HUDEP-2 (cell line): ENCODE data around the gene TMEM185A.
A peak's percentile ranks its signal among the peaks of the same experiment; 100 is the strongest.
"Not testable (repeated sequence)": the region's sequence is repeated elsewhere in the genome, so short reads cannot be mapped to it uniquely, and the experiment has no call there.

Experiments used
- DNase-seq, 76 experiments: peaks; one replicate each; lab custom pipeline; 2025; ENCODE audit not compliant: unreplicated experiment in 76 of 76; lab: John Stamatoyannopoulos, UW

TMEM185A gene

DNA sequence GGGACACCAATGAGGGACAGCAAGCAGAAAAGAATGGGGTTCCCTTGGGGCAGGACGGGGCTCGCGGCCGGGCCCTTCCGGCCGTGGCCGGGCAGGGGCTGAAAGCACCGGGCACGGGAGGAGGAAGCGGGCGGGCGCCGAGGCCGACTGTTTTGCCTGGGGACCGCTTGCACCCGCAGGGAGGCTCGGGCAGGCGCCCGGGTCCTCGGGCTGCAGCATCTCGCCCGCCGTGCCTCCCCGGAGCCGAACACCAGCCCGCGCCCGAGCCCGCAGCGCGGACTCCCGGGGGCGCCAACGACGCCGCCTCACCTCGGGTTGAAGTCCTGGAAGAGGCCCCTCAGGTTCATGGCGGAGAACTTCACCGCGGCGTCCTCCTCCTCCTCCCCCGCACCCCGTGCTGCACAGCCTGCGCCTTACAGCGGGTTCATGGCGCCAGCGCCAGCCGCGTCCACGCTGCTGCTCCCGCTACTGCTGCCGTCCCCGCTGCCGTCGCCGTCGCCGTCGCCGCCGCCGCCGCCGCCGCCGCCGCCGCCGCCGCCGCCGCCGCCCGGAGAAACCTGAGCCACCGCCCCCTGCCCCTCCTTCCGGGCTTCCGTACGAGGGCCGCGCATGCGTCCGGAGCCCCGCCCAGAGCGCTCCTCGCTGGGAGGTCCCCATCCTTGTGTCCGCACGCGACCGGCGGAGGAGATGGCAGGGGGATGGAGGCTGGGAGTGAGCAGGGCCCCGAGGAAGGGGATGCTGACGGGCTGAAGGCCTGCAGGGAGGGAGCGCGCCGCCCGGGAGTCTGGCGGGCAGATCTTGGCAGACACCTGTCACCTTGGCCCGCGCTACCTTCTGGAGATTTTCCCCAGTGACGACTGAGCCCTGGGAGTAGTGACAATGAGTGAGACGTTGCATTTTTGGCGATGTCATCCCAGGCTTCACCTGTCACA is at the start of gene TMEM185A:
Gene TMEM185A (minus strand): TSS at position 559 of the 932 bp plus-strand sequence. CDS start 212 bp downstream, at position 347.
- DNase-seq, result peak in 49 of 76 experiments; percentile 0 to 46 (median 16)

DNA sequence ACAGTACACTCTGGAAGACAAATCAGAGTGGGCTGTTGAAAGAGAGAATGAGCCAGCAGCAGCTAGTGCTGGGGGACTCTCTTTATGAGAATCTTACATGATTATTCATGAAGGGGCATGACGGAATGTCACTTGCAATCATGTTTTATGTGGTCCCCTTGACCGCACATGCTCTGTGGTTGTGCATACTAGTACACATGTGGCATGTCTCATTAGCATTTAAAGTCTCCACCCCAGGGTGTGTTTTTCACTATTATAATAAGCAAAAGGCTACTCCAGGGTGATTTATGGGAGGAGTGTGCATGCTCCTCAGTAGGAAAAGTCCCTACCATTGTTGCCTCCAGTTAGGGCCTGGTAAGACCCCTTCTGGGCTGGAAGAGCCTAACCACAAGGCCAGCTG is 49.6 kb upstream of the TMEM185A start:
- DNase-seq, result no peak

DNA sequence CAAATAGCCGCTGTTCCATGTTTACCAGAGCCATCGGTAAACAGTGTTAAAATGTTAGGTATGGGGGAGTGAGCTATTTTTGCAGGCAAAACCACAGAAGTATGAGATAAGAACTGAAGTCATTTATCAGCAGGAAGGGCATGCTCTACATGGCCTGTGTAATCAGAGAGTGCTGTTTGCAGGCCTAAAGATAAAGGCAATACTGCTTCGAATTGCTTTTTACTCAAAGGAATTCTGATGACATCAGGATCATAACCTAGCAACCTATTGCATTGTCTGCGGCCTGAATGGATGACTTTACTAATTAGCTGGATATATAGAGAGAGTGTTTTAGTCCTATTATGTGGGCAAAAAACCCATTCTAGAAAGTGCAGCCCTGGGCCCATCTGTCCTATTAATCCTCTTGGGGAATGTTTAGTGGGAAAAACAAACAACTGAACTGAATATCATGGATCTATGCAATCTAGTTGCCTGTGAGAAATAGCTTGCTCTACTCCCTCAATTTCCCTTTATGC is 47.6 kb upstream of the TMEM185A start:
- DNase-seq, result not testable (repeated sequence)

DNA sequence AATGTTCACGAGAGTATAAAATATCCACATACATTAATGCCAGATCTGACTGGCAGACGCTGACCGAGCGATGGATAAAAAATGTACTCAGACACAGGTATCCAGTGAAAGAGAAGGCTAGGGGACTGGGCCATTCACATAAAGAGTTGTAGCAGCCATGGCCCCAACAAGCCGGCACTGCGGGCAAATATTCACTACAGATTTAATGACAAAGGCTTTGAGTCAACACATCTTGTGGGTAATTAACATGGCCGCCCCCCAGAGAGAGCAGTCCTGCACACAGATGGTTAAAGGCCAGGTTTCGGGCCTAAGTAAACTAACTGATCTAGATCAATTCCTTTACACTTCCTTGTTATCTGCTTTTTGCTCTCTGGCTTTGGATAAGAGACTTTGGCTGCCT is 44.0 kb upstream of the TMEM185A start:
- not testable (repeated sequence) for DNase-seq

DNA sequence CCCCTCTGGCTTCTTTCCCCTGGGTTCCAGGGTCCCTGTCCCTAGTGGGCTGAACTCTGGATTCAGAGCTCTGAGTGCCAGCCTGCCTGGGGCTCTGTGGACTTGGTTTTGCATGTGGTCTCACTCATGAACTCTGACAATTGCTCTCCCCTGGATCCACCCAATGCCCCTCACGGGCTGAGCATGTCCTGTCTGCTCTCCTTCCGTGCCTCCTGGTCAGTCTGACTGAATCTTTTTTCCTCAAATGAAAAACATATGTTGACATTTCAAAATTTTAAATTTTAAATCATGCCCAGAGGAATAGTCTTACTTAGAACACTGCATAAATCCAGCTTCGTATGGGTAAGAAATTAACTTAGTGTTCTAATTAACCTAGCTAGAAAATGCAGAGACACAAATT is 43.5 kb upstream of the TMEM185A start:
- DNase-seq, result not testable (repeated sequence)

DNA sequence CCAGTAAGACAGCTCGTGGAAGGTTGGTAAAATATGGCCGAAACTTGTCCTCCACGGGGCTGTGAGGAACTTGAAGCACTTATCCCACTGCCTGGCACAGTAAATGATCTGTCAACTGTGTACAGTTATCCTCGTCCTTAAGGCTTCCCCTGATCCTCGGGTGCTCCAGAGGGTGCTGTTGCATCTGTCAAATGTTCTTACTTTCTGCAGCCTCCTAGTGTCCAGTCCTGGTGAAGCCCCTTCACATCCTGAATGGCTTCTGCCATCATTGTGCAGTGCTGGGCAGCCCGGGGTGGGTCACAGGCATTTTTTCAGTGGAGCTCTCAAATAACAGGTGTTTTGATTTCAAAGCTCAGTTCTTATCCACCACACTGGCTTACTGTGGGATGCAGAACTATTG is 29.0 kb upstream of the TMEM185A start:
- DNase-seq, result not testable (repeated sequence)

DNA sequence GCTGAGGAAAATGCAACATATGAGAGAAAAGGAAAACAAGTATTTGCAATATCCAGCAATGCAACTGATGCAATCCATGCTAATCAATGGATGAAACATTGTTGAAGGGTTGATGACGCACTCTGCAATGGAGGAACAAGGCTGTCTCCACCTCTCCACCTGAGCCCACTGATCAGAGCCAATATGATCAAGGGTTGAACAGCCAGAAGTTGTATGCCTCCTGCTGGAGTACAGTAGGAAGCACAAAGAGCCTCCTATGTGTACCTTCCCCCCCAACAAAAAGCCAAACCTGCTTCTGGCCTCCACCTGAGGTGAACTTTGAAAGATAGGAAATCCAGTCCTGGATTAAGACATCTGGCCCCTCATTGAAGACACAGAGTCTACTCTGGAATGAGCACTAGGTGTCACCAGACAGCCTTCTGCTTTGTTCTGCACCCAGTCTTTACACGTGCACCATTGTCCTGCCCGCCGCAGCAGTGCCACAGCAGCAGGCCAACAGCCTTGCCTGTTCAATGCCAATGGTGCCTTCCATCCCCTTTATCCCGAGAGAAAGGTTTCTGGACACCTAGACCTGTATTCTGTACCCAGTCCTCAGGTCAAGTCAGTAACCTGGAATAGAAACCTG is 24.8 kb upstream of the TMEM185A start:
- DNase-seq, result not testable (repeated sequence)

DNA sequence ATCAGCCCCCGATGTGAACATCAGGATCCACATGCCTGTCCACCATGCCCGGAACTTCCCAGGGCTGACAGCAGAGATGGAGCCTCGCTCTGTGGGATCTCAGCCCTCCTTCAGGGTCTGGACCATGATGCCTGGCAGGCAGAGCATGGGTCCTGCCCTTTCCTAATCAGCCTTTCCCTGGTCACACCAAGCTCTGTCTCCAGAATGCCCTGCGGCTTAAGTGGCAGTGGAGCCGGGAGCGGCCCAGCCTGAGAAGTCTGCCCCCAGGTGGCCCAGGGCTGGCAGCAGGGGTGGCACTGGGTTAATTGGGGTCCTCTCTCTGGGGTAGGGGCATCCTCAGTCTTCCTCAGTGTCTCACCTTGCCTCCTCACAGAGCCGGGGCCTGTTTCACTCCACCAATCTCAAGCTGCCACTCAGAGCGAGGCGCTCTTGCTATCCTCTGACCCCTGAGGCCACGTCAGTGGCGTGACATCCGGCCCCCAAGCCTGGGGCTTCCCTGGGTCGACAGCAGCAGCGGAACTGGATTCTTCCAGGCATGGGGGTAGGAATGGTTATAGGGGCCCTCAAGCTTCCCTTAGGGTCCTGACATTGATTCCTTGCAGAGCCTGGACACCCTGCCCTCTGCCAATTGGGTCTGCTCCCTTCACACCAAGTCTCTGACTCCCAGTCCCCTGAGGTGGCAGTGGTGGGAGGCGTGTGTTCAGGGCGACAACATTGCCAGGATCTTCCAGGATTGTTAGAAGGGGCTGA is 20.8 kb upstream of the TMEM185A start:
- DNase-seq, result no peak

DNA sequence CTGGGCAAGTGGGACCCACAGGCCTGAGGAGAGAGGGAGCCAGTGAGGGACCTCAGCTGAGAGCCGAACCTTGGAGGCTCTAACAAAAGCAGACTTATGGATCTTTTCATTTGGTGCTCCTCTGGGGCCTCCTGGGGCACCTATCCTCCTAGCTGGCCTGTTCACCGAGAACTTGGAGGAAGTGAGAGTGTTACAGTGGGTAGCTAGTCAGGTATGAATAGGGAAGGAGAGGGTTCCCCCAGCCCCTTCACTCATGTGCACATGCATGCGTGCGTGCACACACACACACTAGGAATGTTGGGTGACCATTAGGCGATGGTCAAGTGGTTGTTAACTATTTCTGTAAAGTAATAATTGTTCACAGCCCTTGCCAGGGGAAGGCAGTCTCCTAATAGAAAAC is 18.6 kb upstream of the TMEM185A start:
- no peak for DNase-seq

DNA sequence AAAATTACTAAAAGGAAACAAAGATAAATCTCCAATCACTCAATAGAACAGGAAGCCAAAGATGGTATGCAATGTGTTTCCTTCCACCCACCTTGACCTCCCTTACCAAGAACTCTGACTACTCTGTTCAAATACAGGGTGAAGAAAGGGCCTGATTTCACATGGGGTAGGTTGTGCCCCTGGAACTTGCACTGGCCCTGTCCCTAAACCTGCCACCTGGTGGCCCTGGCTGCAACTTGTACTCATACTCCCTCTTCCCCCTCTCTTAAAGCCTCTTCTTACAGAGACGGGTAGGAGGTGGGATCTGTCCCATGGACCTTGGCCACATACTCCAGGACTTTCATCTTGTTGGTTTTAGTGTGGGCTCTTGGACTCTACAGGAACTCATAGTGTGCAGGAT is 17.3 kb upstream of the TMEM185A start:
- no peak for DNase-seq

DNA sequence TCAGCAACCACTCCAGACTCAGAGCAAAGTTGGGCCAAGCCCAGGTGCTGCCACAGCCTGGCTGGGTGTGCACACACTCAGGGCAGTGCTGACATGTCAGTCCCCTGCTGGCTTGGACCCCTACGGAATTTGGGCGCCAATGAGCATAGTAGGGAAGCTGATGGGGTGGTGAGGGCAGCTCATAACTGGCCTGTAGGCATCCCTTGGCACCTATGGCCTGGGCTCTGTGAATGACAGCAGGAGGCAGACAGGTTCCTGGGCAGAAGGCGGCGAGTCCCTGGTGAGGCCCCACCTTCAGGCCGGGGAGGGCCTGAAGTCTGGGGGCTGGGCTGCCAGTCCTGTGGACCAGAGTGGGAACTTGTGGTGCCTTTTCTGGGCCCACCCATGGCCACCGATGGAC is 15.9 kb upstream of the TMEM185A start:
- DNase-seq, result no peak

DNA sequence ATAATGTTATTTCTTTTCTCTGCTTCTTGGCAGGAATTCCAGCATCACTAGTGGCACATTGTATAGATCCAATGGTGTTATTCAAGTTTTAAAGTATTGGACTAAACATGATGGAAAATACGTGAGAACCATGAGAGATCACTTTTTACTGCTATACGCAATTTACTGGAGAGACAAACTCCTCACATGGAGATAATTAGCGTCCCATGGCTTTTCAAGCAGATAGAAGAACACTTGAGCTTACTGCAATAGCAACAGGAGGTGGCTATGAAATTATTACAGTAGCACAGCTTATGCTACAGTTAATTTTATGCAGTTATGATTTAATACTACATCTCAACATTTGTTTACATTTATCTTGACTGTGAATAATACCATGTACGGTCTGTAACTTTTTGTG is 11.9 kb upstream of the TMEM185A start:
- no peak for DNase-seq

DNA sequence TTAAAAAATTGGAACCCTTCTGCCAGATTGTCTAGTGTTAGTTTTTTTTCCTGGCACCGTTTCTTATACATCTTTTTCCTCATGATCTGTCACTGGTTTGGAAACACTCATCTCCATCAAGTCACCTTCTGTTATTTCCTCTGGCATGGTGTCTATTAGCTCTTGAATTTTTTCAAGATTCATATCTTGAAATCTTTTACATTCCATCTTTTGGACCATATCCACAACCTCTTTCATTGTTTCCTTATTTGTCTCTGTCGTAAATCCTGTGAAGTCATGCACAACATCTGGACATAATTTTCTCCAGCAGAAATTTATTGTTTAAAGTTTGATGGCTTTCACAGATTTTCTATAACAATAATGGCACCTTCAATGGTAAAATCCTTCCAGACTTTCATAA is 10.2 kb upstream of the TMEM185A start:
- DNase-seq, result no peak

DNA sequence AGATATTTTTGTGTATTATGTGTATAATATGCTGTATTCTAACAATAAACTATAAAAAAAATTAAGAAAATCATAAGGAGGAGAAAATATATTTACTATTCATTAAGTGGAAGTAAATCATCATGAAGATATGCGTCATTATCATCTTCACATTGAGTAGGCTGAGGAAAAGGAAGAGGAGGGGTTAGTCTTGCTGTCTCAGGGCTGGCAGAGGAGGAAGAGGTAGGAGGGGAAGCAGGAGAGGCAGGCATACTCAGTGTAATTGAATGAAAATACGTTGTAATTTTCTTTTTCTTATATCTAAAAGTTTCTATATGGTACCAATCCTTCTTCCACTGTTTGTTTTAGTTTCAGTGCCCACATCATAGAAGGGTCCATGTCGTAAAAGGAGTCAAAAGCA is 9.8 kb upstream of the TMEM185A start:
- no peak for DNase-seq

DNA sequence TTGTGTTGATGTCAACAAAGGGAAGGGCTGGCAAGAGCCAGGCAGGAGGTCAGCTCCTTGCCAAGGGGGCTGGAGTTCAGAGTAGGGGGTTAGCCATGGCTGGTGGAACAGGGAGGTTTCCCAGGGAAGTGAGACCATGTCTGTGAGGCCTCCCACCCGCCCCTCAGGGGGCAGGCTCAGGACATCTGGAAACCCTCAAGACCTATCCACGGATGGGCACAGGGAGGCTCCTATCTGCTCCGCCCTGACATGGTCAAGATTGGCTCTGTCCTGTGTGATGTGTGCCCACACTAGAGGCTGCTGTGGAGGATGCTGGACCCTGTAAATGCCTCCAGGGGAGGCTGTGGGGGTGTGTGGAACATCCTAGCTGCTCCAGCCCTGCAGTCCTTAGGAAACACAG is 8.0 kb upstream of the TMEM185A start:
- no peak for DNase-seq

DNA sequence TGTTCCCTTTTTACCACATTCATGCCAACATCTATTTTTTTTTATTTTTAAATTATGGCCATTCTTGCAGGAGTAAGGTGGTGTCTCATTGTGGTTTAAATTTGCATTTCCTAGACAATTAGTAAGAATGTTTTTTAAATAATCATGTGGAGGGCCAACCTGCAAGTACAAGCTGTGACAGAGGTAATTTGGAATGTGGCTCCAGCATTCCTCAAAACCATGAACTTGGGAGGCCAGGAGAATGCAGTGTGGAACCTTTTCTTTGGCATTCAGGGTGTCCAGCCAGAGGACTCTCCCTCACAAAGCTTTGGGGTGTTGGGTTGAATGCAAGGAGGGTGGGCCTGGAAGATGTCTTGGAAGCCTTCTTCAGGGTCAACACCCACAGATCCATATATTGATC is 7.3 kb upstream of the TMEM185A start:
- DNase-seq, result no peak

DNA sequence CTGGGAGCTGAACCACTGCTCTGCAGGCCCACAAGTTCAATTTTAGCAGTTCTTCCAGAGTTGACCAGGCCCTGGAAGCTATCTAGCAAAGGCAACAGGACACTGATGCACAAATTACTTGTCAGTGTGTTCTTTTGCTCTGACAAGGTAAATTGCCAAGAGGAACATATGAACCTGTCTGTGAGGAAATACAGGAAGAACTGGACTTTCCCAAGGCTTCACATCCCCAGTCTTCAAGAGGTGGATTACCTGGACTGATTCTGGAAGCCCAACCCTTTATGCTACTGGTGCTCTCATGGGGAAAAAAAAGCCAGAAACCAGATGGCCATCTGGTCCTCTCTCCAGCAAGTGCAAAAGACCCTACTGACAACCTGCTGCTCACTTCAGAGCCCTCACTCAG is 1.9 kb upstream of the TMEM185A start:
- no peak for DNase-seq

DNA sequence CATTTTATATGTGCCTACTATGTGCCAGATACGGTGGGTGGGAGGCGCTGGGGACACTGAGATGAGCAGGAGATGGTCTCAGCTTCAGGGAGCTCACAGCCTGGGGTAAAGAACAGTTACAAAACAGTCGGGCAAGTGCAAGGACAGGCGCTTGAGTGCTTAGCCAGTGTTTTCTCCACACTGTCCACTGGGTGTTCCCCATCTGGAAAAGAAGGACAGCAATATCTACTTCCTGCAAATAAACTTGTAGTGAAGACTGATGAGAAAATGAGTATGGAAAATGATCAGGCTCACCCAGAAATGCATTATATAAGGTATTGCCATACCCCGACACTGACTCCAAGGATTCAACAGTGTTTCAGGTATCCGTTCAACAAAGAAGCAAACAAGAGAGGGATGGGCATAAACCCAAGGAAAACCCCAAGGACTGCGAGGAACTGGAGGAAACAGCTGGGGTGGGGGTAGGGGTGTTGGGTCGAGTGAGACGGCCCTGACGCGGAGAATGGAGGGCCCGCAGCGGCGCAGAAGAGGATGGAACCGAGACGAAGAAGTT is 835 bp downstream of the TMEM185A start:
- DNase-seq, result no peak

DNA sequence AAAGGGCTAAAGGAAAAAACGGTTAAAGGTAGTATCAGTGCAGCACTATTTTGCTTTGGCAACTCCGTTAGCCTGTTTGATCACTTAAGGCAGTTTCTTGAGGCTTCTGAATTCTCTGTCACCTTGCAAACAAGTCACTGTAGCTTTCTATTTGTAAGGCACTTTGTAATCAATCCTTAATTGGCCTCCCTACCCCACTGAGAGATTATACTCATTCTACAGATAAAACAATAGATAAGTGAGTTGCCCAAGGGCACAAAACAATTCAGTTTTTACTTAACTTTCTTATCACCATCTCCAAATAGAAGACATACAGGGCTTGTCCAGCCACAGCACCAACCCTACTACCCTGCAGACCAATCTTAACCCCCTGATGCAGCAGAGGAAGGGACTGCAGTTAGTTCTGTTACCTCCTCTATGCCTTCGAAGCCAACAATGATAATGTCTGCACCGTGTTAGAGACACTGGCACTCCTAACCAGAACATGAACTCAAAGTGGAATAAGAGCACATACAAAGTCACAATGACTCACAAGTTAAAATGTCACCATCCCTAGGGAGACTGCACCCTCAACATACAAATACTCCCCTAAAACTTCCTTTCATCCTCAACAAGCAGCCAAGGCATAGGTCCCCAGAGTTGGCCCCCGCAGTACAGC is 1.7 kb downstream of the TMEM185A start:
- no peak for DNase-seq

DNA sequence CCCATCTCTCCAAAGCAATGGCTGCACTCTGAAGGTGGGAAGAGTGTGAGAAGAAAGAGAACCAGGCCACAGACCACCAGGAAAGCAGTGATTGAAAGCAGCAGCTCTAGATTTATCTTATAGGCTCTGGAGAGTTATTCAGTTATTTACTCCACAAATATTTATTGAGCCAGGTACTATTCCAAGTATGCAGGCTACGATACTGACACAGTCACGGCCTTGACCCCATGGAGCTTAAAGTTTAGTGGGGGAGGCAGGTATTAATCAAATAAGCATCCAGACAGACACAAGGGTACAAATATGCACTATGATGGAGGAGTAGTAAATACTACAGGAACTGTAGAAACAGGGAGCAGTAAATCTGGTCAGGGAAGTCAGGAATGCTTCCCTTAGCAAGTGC is 2.8 kb downstream of the TMEM185A start:
- DNase-seq, result no peak
